GM08714 (cell line): Measurements from ENCODE around the gene CCDC73.
"Not testable (repeated sequence)": the region's sequence is repeated elsewhere in the genome, so short reads cannot be mapped to it uniquely, and the experiment has no call there.

ENCODE experiments used
- H3K4me3 ChIP-seq: fragments of 200-500 bp; sonication (Bioruptor generic); 2 replicates; pipeline ENCODE4 v1.5.1; 2014; ENCODE audit warnings: mild to moderate bottlenecking, low read length, inconsistent platforms
- ZNF274 ChIP-seq: IDR thresholded peaks from 2 replicates; pipeline ENCODE4 v1.6.1; 2012; ENCODE audit warnings: mild to moderate bottlenecking, low read depth, low read length

Gene CCDC73

DNA sequence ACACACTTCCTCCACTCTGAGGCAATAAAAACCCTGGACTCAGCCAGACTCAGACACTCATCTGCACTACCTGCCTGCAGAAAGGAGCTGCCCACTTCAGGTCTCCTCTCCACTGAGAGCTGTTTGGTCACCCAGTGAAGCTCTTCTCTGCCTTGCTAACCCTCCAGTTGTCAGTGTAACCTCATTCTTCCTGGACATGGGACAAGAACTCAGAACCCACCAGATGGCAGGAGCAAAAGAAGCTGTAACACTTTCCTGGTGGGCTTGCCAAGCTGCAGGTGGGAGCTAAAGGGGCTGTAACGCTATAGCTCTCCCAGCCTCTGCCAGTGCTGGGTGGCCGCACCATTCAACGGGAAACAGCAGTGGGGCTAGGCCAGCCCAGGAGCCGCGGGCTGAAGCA lies 89.7 kb downstream of the CCDC73 start:
- no peak overlapping the region for H3K4me3 ChIP-seq
- TF ChIP-seq ZNF274 = no peak

- no peak for TF ChIP-seq ZNF274
- no peak overlapping the region for H3K4me3 ChIP-seq
These were observed 90.2 kb downstream of the CCDC73 start for GRCh38 chr11:32704261-32704660.

DNA sequence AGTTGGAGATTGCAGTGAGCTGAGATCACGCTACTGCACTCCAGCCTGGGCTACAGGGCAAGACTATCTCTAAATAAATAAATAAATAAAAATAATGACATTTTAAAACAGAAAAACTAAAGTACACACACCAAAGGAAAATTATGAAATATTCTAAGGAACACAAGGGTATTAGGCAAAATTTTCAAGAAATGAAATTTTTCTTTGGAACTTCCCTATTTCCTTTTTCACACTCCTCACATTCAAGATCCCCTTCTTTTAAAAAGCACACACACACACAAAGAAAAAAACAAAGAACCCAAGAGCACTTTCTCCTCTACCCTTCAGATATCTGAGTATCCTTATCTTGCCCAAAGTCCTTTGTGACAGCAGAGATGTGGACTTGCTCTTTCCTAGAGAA lies 92.8 kb downstream of the CCDC73 start:
- no peak overlapping the region for H3K4me3 ChIP-seq
- no peak for TF ChIP-seq ZNF274

- H3K4me3 ChIP-seq = no peak overlapping the region
- no peak for TF ChIP-seq ZNF274
These were observed 95.9 kb downstream of the CCDC73 start for GRCh38 chr11:32698579-32698978.

DNA sequence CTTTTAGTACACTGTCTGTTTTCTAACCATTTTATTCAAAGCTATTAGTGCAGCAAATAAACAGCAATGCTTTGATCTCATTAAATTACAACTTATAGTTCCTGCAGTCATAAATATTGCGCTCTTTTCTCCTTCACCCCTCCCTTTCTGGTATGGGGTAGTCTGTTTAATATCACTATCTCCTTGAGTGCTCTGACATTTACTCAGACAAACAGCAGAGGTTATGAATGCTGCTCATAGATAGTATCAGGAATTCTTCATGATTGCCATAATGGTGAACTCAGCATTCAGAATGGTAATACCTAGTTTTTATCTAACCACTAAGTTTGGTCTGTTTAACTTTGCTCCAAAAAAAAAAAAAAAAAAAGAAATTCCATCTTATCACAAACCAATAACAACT lies 123.4 kb downstream of the CCDC73 start:
- no peak overlapping the region for H3K4me3 ChIP-seq
- TF ChIP-seq ZNF274 = no peak

GRCh38 chr11:32659672-32660071 lies 134.8 kb downstream of the CCDC73 start:
- TF ChIP-seq ZNF274 = no peak
- no peak overlapping the region for H3K4me3 ChIP-seq

- no peak for TF ChIP-seq ZNF274
- no peak overlapping the region for H3K4me3 ChIP-seq
These were observed 135.6 kb downstream of the CCDC73 start for GRCh38 chr11:32658639-32659406.

DNA sequence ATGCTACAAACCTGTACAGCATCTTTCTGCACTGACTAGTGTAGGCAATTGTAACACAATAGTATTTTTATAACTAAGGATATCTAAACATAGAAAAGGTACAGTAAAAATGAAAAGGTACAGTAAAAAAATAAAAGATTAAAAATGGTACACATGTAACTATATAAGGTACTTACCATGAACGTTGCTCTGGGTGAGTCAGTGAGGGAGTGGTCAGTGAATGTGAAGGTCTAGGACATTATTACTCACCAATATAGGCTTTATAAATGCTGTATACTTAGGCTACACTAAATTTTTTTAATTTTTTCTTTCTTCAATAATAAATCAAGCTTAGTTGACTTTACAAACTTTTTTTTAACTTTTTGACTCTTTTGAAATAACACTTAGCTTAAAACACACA lies 150.9 kb downstream of the CCDC73 start:
- no peak for TF ChIP-seq ZNF274

GRCh38 chr11:32641361-32641760 lies 153.1 kb downstream of the CCDC73 start:
- no peak for TF ChIP-seq ZNF274
- H3K4me3 ChIP-seq = no peak overlapping the region

More for the DNA sequence above, 150.9 kb downstream of the CCDC73 start:
- no peak overlapping the region for H3K4me3 ChIP-seq

DNA sequence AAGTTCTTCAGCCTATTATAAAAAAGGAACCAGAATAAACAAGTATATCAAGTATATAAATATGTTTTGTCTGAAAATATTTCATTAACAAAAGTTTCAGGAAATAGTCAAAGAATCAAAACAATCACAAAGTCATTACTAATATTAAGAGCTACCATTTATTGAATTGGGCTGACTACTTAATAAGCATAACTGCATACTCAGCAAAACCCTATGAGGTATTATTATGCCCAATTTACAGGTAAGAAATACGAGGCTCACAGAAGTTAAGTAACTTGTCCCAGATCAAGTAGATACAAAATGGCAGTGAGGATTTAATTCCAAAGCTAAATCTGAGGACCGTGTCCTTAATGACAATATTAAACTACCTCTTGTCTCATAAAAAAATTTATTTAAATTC lies 158.6 kb downstream of the CCDC73 start:
- TF ChIP-seq ZNF274 = no peak
- no peak overlapping the region for H3K4me3 ChIP-seq

DNA sequence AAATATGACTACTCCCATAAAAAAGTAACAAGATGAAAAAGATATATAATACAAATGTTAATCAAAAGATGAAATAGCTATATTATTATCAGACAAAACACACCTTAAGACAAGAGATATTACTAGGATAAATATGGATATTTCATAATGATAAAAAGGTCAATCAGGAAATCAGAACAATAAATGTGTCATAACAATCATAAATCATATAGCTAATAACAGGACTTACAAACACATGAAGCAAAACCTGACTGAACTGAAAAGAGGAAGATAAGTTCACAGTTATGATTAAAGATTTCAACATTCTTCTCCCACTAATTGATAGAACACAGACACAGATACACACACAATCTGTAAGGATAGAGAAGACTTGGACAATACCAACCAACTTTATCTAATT lies 163.6 kb downstream of the CCDC73 start:
- no peak for TF ChIP-seq ZNF274
- H3K4me3 ChIP-seq = no peak overlapping the region

DNA sequence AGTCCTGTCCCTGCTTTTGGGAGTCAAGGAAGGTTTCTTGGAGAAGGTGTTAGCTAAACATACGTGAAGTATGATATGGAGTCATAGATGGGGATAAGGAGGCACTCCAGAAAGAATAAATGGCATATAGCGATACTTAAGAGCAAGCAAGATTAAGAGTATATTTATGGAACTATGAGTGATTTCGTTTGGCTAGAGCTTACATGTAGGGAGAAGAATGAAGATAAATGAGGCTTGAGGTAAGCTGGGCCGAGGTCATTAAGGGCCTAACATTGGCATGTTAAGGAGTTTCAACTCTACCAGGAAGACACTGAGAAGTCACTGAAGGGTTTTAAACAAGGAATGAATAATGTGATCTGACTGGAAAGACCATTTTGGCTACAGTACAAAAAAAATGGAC lies 177.6 kb downstream of the CCDC73 start:
- no peak overlapping the region for H3K4me3 ChIP-seq
- TF ChIP-seq ZNF274 = no peak

DNA sequence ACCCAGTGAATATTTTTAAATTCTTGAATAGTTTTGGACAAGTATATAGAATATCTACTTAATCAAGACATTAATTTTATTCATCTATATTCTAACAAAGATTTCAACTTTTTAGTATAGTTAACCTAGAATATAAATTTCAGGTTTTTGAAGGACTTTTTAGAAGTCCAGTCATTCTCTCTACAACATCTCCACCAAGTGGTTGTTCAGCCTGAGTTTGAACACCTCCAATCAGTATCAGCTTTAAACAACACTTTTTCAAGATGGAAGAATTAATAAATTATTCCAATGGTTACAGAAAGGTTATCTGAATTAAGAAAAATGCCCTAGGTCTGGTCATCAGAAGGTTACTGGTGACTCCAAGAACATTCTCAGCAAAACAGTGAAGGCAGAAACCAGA lies 179.0 kb downstream of the CCDC73 start:
- no peak for TF ChIP-seq ZNF274
- no peak overlapping the region for H3K4me3 ChIP-seq

DNA sequence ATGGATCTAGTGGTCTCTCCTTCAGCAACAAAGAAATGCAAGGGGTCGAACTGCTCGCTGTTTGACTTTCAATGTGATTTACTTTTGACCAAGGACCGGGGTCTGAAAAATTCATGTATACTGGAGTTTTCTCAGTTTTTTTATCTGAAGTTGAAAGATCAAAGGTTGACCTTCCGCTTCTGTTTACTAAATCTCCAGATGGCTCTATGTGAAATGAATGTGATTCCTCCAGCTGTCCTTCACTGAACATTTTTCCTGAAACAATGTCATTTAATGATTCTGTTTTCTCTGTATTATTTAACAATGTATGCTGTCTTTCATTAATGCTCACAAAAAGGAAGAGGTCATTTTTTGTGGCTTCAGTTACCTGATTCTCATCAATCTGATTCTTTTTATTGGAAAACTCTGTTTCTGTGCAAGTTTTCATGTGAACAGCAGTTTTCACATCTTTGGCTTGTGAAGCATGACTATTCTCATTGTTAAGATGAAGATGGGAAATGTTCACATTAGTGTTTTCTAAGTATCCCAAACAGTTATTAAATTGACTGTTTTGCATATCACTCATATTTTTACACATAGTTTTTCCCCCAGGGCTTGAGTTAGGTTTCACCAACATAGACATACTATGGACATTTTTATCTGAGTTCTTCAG lies 180.8 kb downstream of the CCDC73 start:
- TF ChIP-seq ZNF274 = no peak
- no peak overlapping the region for H3K4me3 ChIP-seq

DNA sequence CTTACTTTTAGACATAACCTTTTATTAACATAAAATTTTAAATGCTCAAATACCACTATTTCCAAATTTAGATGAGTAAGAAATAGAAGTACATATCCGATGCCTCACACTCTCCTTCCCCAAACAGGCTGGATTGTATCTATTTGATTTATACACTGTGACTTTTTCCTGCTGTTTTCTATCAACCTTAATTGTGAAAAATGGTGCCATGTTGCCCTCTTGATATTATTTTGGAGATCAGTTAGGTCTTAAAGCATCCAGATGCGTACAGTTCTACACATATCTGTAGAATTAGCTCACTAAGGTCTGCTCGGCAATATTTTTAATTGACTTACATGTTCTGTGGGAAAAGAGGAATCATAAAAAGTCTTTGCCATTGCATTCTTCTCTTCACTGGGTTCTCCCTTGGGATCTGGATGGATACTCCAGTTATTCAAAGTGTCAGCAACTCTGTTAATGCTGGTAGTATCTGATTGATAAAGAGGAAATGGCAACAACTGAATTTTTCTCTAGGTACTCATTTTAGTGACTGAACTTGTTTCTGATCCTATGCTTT lies 183.6 kb downstream of the CCDC73 start:
- no peak for TF ChIP-seq ZNF274
- H3K4me3 ChIP-seq = no peak overlapping the region

DNA sequence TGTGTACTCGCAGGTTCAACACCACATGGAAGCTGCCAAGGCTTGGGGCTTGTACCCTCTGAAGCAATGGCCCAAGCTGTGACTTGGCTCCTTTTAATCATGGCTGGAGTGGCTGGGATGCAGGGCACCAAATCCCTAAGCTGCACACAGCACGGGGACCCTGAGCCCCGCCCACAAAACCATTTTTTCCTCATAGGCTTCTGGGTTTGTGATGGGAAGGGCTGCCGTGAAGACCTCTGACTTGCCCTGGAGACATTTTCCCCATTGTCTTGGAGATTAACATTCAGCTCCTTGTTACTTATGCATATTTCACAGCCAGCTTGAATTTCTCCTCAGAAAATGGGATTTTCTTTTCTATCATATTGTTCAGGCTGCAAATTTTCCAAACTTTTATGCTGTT lies 185.6 kb downstream of the CCDC73 start:
- not testable (repeated sequence) for H3K4me3 ChIP-seq
